NCI-H2171 treated with DMSO at 0.1 percent for 48 hours (cell line): ENCODE results near the gene LIAS.
"Not testable (repeated sequence)": the region's sequence is repeated elsewhere in the genome, so short reads cannot be mapped to it uniquely, and the experiment has no call there.

Experiments
- DNase-seq: peaks from one replicate; lab custom pipeline; 2025; lab: John Stamatoyannopoulos, UW

The LIAS gene

GRCh38 chr4:39497909-39498726 lies 39.3 kb downstream of the LIAS start:
- DNase-seq: no peak

DNA sequence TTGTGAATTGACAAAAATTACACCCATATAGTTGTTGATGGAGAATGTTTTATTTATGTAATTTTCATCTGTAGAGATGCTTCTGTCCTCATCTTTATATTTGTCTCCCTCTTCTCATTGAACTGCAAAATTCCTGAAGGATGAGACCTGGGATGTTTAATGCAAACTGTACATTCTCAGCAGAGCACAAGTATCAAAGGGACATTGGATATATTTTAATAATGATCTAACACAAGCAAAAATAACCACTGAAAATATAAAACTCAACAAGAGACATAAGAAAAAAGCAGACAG lies 39.8 kb downstream of the LIAS start:
- DNase-seq: no peak

DNA sequence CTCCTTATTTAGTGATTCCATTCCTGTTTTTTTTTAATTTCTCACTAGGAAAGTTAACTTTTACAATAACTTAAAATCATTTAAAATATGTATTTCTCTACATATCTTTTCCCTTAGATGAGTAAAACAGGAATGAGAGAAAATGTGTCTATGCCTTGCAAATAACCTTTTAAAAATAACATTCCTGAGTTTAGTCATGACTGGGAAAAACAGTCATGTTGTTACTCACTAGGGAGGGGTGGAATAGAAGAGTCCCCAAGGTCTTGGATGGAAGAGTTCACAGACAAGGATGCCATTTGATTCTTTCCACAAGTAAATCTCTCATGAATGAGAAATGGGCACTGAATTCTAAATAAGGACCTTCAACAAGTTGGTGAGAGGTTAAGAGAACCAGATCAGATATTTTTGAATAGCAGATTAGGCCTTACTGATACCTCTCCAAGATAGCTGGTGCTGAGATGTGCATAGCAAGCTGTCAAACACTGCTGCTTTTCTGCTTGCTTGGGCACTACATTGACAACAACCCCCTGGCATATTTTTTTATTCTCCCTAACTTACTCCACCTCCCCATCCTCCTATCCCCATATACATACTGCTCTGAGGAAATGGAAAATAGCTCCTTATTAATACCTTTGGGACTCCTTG lies 43.3 kb downstream of the LIAS start:
- no peak for DNase-seq

DNA sequence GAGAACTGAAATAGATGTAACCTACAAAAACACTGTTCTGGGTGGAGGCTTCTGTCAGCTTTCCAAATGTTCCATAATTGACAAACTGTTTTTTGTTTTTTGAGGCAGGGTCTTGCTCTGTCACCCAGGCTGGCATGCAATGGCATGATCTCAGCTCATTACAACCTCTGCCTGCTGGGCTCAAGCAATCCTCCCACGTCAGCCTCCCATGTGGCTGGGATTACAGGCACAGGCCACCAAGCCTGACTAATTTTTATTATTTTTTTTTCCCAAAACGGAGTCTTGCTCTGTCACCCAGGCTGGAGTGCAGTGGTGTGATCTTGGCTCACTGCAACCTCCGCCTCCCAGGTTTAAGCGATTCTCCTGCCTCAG lies 43.8 kb downstream of the LIAS start:
- DNase-seq: not testable (repeated sequence)

GRCh38 chr4:39504538-39504937 lies 45.7 kb downstream of the LIAS start:
- DNase-seq: no peak

DNA sequence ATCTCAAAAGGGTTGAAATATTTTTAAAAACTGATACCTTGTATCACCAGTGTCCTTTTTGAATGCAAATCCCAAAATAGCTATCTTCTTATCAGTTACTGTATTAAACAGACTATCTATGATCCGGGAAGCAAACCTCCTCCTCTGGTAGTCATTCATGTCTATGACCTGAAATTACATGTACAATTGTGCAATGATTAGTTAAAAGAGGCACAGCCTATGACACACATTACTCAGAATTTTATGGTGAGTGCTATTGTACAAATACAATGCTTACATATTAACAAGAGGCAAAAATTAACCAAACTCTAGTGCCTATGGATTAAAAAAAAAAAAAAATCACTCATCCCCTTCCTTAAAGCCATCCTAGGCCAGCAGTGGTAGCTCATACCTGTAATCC lies 46.7 kb downstream of the LIAS start:
- DNase-seq: no peak

- no peak for DNase-seq
These were observed 51.6 kb downstream of the LIAS start for GRCh38 chr4:39510348-39510929.

GRCh38 chr4:39514266-39514665 lies 55.4 kb downstream of the LIAS start:
- DNase-seq: not testable (repeated sequence)

DNA sequence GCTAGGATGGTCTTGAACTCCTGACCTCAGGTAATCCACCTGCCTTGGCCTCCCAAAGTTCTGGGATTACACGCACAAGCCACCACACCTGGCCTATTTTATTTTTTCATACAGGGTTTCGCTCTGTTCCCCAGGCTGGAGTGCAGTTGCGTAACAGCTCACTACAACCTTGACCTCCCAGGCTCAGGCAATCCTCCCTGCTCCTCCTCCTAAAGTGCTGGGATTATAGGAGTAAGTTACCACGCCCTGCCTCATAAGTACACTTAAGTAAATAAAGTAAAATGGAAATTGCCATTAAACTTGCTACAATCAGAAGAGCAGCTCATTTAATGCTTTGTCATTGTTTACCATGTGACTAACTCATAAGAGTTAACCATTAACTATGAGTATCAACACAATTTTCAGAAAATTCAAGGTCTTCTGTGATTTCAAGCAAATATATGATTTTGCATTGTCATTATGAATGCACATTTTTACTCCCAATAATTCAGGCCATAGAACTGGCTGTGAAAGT lies 56.1 kb downstream of the LIAS start:
- no peak for DNase-seq

DNA sequence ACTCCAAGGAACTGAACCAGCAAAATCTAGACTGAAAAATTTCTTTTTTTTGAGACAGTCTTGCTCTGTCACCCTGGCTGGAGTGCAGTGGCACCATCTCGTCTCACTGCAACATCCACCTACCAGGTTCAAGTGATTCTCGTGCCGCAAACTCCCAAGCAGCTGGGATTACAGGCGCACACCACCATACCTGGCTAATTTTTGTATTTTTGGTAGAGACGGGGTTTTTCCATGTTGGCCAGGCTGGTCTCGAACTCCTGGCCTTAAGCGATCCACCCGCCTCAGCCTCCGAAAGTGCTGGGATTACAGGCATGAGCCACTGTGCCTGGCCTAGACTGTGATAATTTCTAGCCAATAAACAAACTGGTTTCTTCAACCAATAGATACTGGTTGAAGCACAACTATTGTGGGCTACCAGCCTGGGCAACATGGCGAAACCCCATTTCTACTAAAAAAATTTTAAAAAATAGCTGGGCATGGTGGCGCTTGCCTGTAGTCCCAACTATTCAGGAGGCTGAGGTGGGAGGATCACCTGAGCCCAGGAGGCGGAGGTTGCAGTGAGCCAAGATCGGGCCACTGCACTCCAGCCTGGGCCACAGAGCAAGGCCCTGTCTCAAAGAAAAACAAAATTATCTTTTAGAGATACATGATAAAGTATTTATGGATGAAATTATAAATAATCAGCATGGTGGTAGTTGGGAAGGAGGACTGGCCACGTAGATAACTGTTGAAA lies 57.0 kb downstream of the LIAS start:
- not testable (repeated sequence) for DNase-seq

DNA sequence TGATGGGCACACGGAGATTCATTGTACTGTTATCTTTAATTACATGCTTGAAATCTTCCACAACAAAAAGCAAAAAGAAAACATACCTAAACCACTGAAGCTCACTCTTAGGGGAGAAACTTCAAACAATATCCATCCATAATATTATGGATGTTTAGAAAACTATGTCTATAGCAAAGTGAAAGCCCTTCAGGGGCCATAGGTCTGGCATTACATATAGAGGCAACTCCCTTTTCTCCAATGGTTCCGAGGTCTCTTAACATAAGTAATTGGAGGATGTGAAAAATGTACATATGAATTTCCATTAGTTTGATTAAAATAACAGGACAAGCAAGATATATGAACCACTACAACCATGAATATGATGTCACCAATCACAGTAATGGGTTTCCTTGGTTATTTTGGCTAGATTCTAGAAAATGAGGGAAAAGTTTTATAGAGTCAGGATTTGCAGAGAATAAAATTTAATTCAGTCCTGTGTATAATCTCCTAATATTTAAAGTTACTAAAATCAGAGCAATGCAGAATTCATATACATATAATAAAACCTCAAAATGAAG lies 57.6 kb downstream of the LIAS start:
- DNase-seq: no peak

GRCh38 chr4:39518484-39518883 lies 59.6 kb downstream of the LIAS start:
- no peak for DNase-seq

DNA sequence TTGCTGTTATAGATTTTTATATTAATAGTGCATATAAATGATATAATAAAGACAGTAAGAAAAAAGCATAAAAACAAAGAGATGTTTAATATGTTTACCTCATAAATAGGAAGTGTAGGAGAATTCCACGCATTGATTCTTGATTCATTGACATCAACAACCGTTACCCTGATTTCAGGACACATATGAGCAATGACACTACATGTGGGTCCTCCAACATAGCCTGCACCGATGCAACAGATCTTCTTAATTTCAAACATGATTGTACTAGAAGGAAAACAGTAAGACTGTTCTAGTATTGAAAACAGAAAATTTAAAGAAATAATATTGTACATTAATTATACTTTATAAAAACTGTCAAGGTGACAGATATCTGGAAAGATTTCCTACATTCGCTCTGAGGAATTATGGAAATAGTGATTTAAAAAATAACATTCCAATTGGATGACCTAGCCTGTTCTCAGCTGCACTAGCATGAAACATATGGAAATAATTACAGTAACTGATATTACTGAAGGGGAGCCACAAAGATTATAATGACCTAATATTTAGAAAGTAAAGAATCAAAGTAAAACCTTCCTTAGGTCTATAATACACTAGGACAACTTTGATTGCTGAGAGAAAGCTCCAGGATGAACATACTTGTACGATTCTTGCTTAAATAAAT lies 62.5 kb downstream of the LIAS start:
- no peak for DNase-seq

- no peak for DNase-seq
These were observed 63.2 kb downstream of the LIAS start for GRCh38 chr4:39522068-39522467.

GRCh38 chr4:39524161-39524957 lies 65.5 kb downstream of the LIAS start:
- DNase-seq: no peak

GRCh38 chr4:39525822-39526690 lies 67.2 kb downstream of the LIAS start:
- no peak for DNase-seq

DNA sequence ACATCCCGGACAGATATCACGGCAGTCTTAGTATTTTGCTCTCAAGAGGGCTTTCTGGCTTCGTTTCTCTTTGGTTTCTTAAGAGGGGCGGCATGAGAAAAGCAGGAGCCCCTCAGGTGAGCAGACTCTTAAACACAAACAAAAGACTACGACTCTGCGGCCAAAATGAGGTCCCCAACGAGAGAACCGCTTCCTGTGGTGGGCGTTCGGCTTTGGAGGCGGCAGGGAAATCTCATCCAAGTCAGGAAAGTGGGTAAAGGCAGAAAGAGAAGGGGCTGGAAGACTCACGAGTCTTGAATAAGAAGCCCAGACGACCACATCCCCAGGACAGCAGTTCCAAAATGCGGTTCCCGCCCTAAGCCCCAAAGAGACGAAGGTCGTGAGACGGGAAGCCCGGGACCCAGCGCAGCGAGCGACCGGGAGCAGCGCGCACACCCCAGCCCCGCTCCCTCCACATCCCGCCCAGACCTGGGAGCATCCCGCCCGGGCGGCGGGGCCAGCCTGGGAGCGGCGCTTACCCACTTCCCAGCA lies 68.0 kb downstream of the LIAS start:
- peak; percentile 40 for DNase-seq

GRCh38 chr4:39527296-39528060 lies 68.6 kb downstream of the LIAS start, which contains the start of gene UGDH:
UGDH (minus strand) TSS chr4:39527439; CDS start chr4:39521512, 5,927 bp downstream.
- DNase-seq: peak; percentile 88

DNA sequence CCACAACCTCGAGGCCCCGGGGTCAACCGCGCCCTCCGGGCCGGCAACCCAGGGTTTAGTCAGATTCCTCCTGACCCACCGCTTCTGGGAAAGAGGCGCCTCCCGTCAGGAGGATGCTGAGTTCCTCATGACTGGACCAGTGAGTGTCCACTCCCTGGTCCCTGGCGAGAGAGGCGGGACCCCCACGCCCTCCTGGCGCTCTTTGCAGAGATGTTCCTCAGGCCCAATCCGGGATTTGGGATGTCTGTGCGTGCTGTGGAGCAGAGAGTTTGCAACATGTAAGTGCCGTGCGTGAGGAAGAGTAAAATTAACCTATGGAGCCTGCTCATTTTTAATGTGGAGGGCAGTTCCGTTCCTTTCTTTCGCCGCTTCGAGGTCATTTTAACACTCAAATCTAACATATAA lies 69.2 kb downstream of the LIAS start:
- no peak for DNase-seq
